ENCODE results near the gene MTMR10. TPM values are rescaled to one million over a fixed set of nuclear protein-coding genes. Genes with fewer than 3 reads are reported as not detected.
A peak's percentile ranks its signal among the peaks of the same experiment; 100 is the strongest.

Gene MTMR10
- total RNA-seq, 1 donor from 2014 or later: 30.0 TPM

GRCh38 chr15:31017311-31017710, 25.9 kb upstream of the MTMR10 start:
- ATAC-seq (ENCODE audit: poor library complexity) (no peak), DNase-seq (no peak)
- intact Hi-C loops (cut with DNase I): no loop called here

GRCh38 chr15:31016446-31016915, 25.1 kb upstream of the MTMR10 start:
- intact Hi-C loops (cut with DNase I): no loop called here

DNA sequence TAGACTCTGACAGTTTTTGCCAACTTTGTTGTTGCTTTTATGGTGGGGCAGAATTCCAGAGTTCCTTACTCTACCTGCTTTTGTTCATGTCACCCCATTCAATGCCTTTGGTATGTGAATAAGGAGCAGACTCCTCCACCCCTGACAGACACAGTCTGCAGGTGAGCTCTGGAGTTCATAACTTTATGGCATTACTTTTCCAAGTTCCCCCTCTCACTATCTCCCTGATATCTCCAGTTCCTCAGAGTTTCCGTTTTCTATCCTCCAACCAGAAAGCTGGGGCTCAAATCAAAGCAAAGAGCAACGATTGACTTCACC, 23.1 kb upstream of the MTMR10 start:
- ATAC-seq (ENCODE audit: poor library complexity) (no peak), DNase-seq (no peak)
- intact Hi-C loops (cut with DNase I): no loop called here

More at GRCh38 chr15:31016446-31016915, 25.1 kb upstream of the MTMR10 start:
- no peak for ATAC-seq (ENCODE audit: poor library complexity)
- no peak for DNase-seq

DNA sequence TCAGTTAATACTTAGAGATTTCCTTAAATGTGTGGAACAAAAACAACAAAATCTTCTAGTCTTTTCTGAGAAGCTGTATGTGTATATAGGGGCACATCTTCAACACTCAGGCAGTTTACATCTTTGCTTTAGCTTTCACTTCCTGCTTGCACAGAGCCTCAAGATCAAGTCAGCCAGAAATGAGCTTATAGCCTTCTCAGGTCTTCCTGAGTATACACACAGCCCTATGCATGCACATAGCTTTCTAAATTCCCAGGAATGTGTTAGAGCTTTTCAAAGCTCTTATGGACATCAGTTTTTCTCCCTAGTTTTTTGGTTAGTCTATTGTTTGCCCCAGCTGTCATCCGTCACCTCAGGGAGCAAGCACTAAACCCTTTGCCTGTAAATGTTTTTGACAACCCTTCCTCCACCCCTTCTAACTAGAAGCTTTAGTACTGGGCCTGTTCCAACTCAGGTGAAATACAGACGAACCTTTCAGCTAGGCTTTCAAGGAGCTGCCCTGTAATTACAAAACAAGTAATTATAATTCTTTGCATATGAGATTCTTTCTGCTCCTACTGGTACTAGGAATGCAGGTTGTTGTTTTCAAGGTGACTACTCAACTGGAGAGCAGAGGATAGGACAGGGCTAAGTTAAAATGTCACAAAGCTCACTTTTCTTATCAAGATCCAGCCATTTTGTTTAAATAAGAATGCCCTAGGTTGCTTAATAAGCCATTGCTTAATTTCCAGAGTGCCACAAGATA, 22.6 kb upstream of the MTMR10 start:
- no peak for DNase-seq
- intact Hi-C loops (cut with DNase I): no loop called here
- ATAC-seq (ENCODE audit: poor library complexity): no peak

- no peak for DNase-seq
- ATAC-seq (ENCODE audit: poor library complexity): no peak
- intact Hi-C loops (cut with DNase I): no loop called here
Measured at GRCh38 chr15:31012455-31012854, 21.0 kb upstream of the MTMR10 start.

- intact Hi-C loops (cut with DNase I): no loop called here
- DNase-seq (no peak), ATAC-seq (ENCODE audit: poor library complexity) (no peak)
Measured at GRCh38 chr15:31010036-31010435, 18.6 kb upstream of the MTMR10 start.

- intact Hi-C loops (cut with DNase I): no loop called here
- DNase-seq: no peak
- ATAC-seq (ENCODE audit: poor library complexity): no peak
Measured at GRCh38 chr15:31005660-31006059, 14.2 kb upstream of the MTMR10 start.

DNA sequence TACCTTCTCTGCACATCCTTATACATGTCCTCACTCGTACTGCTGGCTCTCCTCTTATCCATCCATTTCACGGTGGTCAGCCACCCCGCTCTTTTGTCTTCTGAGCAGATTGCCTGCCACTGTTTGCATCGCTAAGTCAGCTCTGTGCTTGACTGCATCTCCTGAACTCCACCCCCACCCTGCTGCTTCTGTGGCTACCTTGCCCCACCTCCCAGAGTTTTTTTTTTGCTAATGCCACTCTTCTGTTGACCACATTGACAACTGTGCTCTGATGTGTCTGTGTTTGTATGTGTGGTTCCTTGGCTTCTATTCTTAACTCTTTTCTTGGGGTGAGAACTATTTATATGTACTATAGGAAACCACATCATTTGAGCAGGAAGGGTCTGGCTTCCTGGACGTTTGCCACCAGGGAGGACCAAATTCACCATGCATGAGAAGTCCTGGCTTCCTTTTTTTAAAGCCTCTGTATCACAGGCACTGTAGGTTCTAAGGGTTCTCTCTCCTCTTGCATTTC, 12.8 kb upstream of the MTMR10 start:
- peak; percentile 70 for DNase-seq
- intact Hi-C loops (cut with DNase I): no loop called here
- peak; percentile 45 for ATAC-seq (ENCODE audit: poor library complexity)

DNA sequence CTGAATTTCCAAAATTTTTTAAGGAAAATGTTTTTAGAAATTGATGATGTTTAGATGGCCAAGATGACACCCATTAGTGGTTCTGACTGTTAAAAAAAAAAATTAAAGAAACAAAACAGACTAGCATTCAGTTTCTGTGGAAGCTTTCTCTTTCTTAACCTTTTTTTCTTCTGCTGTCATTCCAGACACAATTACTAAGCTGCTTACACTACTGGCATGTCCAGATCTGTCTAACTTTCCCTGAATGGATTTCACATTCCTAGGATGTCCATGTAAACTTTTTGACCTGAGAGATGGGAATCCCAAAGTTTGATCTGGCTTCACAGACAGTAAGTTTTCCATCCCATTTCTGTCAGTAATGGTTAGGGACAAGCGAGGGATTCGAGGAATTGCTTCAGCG, 10.3 kb upstream of the MTMR10 start:
- ATAC-seq (ENCODE audit: poor library complexity) (no peak), DNase-seq (no peak)
- intact Hi-C loops (cut with DNase I): no loop called here

DNA sequence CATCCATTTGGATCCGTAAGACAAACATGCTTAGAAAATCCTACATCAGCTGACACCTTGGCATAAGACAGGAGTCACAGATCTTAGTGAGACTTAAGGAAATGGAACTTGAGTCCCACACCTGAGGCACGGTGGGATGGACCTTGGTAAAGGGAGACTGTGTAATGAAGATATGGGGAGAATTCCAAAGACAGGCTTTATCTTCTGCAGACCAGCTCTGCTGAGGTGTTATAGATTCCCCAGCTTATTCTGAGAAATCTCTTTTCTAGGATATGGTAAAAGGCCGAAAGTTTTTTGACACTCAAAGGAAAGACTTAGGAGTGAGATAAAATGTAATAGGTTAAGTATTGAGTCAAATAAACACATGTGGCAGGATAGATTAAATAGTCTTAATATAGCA, 8.3 kb upstream of the MTMR10 start:
- ATAC-seq (ENCODE audit: poor library complexity): no peak

GRCh38 chr15:30997270-30997669, 5.8 kb upstream of the MTMR10 start:
- DNase-seq (no peak), ATAC-seq (ENCODE audit: poor library complexity) (no peak)
- intact Hi-C loops (cut with DNase I): no loop called here

More for the DNA sequence above, 8.3 kb upstream of the MTMR10 start:
- DNase-seq: no peak
- intact Hi-C loops (cut with DNase I): no loop called here

- ATAC-seq (ENCODE audit: poor library complexity) (peak; percentile 2), DNase-seq (no peak)
- intact Hi-C loops (cut with DNase I): no loop called here
Measured at GRCh38 chr15:30992249-30992864, 929 bp upstream of the MTMR10 start.

DNA sequence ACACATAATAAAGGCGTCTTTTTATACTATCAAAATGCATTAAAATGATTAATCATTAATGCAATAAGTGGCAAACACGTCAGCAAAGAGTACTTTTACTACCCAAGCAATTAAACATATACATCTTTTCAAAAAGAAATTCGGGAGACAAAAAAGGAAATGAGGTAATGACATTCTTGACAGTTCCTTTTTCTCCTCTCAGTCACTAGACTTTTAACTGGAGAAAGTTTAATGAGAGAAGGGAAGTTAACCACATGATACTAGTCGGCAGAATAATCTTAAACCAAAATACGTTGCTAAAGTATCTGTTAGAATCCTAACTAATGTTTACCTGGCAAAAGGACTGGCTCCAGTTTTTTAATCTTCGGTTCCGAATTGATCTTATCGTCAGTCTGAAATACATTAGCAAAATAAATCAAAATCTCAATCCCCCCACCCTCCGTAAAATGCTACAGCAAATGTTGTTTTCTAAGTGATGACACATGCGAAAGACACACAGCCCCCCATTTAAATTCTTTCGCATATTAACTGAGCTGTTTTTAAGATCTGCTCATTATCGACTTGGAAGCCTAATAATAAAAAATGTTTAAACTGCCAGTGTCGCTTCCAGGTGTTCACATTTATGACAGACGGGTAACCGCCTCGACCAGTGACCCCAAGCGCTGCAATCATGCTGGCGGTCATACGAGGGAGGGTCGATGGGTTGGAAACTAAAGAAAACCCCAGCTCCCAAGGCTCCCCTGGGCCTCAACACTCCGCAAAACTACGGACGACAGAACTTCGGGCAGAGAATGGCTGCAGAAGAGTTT, 778 bp downstream of the MTMR10 start:
- intact Hi-C loops (cut with DNase I): no loop called here
- ATAC-seq (ENCODE audit: poor library complexity) (peak; percentile 11), DNase-seq (no peak)

GRCh38 chr15:30990036-30990435, 1.4 kb downstream of the MTMR10 start:
- DNase-seq: no peak
- intact Hi-C loops (cut with DNase I): no loop called here
- no peak for ATAC-seq (ENCODE audit: poor library complexity)

- no peak for DNase-seq
- peak; percentile 62 for ATAC-seq (ENCODE audit: poor library complexity)
- intact Hi-C loops (cut with DNase I): no loop called here
Measured at GRCh38 chr15:30985081-30985531, 6.3 kb downstream of the MTMR10 start.

- DNase-seq (no peak), ATAC-seq (ENCODE audit: poor library complexity) (peak; percentile 22)
- intact Hi-C loops (cut with DNase I): no loop called here
Measured at GRCh38 chr15:30984542-30984941, 6.9 kb downstream of the MTMR10 start.

- intact Hi-C loops (cut with DNase I): no loop called here
- DNase-seq (no peak), ATAC-seq (ENCODE audit: poor library complexity) (no peak)
Measured at GRCh38 chr15:30984118-30984517, 7.3 kb downstream of the MTMR10 start.

- intact Hi-C loops (cut with DNase I): no loop called here
- ATAC-seq (ENCODE audit: poor library complexity): peak; percentile 14
- DNase-seq: no peak
Measured at GRCh38 chr15:30979457-30979856, 12.0 kb downstream of the MTMR10 start.

- DNase-seq: no peak
- intact Hi-C loops (cut with DNase I): no loop called here
- no peak for ATAC-seq (ENCODE audit: poor library complexity)
Measured at GRCh38 chr15:30978328-30978727, 13.1 kb downstream of the MTMR10 start.
